Adrenal gland (tissue), 12 donors: Measurements from ENCODE around the gene PHF2. TPM values are rescaled to one million over a fixed set of nuclear protein-coding genes. Genes with fewer than 3 reads are reported as not detected.

Source experiments
- DNase-seq, 7 donors: peaks; one replicate each; pipeline ENCODE4 v3.0.0-alpha.2; 2019 to 2020
- H3K27ac ChIP-seq, 5 donors: fragments of 200-600 bp; sonication (generic) in 4 of 5; 1 replicate in 3 of 5; 2 replicates in 2 of 5; pipeline versions ENCODE4 v1.5.1 to v1.8.0; 2016 to 2020; ENCODE audit warnings: mild to moderate bottlenecking in 1 of 5
- H3K27me3 ChIP-seq: fragments of 200-600 bp; 2 replicates; pipeline ENCODE4 v1.8.0; 2021
- H3K36me3 ChIP-seq, 2 donors: fragments of 200-600 bp; replicated peaks in 1 of 2; 1 replicate in 1 of 2; 2 replicates in 1 of 2; pipeline versions ENCODE4 v1.5.1 to v1.8.0; 2018 to 2022
- H3K4me1 ChIP-seq, 2 donors: fragments of 200-600 bp; replicated peaks in 1 of 2; 1 replicate in 1 of 2; 2 replicates in 1 of 2; pipeline versions ENCODE4 v1.5.1 to v1.8.0; 2018 to 2021
- H3K4me3 ChIP-seq, 4 donors: fragments of 200-600 bp; sonication (generic) in 3 of 4; one replicate each; pipeline ENCODE4 v1.5.1; 2016 to 2018
- H3K9me3 ChIP-seq, 3 donors: fragments of 200-600 bp; sonication (generic) in 1 of 3; replicated peaks in 1 of 3; 1 replicate in 2 of 3; 2 replicates in 1 of 3; pipeline versions ENCODE4 v1.5.1 to v1.8.0; 2016 to 2021
- POLR2A ChIP-seq, 2 donors: fragments of 450-650 bp; IDR thresholded peaks; one replicate each; pipeline ENCODE4 v1.6.1; 2017; ENCODE audit warnings: antibody characterized with exemption in 2 of 2, mild to moderate bottlenecking in 2 of 2, moderate library complexity in 1 of 2
- WGBS, 4 donors: extraction: QIAGEN DNeasy Blood & Tissue Kit in 2 of 4; methylation state at CpG; one replicate each; pipeline versions ENCODE4 v1.1.5 to v1.1.7; 2013 to 2017; 5-methylcytosine and 5-hydroxymethylcytosine counted together
- intact Hi-C, 2 donors: fragments of 100-400 bp; cut with DNase I; formaldehyde crosslinking; loops; one replicate each; pipeline versions ENCODE4 v1.14.1 to v1.15.0; 2022 to 2023
- polyA plus RNA-seq, 3 donors: library from polyadenylated mRNA; stranded (reverse); fragments of 200-250 nt in 2 of 3; fragments of 350-450 nt in 1 of 3; fragmentation: Illumina TruSeq in 1 of 3; extraction: RNeasy Lipid Tissue Mini Kit (QIAGEN cat#74804) in 1 of 3; gene quantifications; one replicate each; pipeline ENCODE4 v1.2.3, GENCODE V29; 2013 to 2014
- total RNA-seq, 9 donors: library from RNA; depleted of rRNA in 4 of 9; stranded (reverse); fragments of >200 nt in 4 of 9; fragments of 120-200 nt in 1 of 9; fragmentation: NEBNext Ultra II Directional in 1 of 9; extraction: Animal tissue kit (Norgen Biotek cat#: 25700) in 1 of 9; gene quantifications; one replicate each; pipeline versions ENCODE4 v1.1.0 to v1.2.4, GENCODE V29; 2013 to 2023
- TF ChIP-seq, protein P1 (sequence below), 6 experiments: fragments of 450-650 bp in 4 of 6; fragments of 200-600 bp in 2 of 6; sonication (generic) in 1 of 6; IDR thresholded peaks; 1 replicate in 5 of 6; 2 replicates in 1 of 6; pipeline versions ENCODE4 v1.5.1 to v1.8.0; 2016 to 2021; ENCODE audit warnings: antibody characterized with exemption in 6 of 6, mild to moderate bottlenecking in 2 of 6, moderate library complexity in 1 of 6
- donor health status: healthy with polysubstance abuse.
- donor health status: Bipolar disorder and iron deficiency.
- donor health status: DM: yes; HTN: yes; CAD: no.
- donor health status: DM: no; HTN: no; CAD: no.
- donor health status: DM: no; HTN: no; CAD: no.
- donor health status: DM: yes; HTN: yes; CAD: no.

The PHF2 gene
- total and polyA plus RNA-seq, 12 donors: 11.0 to 37.6 (median 22.0) TPM

DNA sequence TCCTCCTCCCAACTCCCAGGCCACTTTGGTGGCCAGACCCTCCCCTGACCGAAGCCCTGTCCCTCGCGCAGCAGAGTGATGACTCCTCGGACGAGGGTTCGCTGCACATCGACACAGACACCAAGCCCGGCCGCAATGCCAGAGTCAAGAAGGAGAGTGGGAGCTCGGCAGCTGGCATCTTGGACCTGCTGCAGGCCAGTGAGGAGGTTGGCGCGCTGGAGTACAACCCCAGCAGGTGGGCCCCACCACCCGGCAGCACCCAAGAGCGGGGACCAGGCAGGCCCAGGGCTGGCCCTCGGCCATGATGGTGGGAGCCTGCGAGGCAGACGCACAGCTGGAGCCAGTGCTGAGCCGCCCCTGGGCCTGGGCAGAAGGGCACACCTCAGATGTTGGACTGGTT, 90.6 kb downstream of the PHF2 start:
- intact Hi-C loops: no loop called here
- DNase-seq: peak in 4 of 7 donors; percentile 5 to 48 (median 12)
- no peaks in the 10 kb centered on the region for H3K4me1 ChIP-seq
- 93 to 98% (median 95%) methylated on average over 10 to 18 of the region's 18 CpGs for WGBS, 4 donors
- TF ChIP-seq, protein P1, sequence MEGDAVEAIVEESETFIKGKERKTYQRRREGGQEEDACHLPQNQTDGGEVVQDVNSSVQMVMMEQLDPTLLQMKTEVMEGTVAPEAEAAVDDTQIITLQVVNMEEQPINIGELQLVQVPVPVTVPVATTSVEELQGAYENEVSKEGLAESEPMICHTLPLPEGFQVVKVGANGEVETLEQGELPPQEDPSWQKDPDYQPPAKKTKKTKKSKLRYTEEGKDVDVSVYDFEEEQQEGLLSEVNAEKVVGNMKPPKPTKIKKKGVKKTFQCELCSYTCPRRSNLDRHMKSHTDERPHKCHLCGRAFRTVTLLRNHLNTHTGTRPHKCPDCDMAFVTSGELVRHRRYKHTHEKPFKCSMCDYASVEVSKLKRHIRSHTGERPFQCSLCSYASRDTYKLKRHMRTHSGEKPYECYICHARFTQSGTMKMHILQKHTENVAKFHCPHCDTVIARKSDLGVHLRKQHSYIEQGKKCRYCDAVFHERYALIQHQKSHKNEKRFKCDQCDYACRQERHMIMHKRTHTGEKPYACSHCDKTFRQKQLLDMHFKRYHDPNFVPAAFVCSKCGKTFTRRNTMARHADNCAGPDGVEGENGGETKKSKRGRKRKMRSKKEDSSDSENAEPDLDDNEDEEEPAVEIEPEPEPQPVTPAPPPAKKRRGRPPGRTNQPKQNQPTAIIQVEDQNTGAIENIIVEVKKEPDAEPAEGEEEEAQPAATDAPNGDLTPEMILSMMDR (IDR thresholded peaks at IDR 0.05): no peak
- no peak for TF ChIP-seq POLR2A (IDR thresholded peaks at IDR 0.05)
- no peak overlapping the region for H3K4me3 ChIP-seq
- H3K36me3 ChIP-seq: peaks cover 0 to 3% of the 10 kb centered on the region in 2 donors
- H3K9me3 ChIP-seq: no peaks in the 10 kb centered on the region
- no peak overlapping the region for H3K27ac ChIP-seq
- H3K27me3 ChIP-seq: no peaks in the 10 kb centered on the region

DNA sequence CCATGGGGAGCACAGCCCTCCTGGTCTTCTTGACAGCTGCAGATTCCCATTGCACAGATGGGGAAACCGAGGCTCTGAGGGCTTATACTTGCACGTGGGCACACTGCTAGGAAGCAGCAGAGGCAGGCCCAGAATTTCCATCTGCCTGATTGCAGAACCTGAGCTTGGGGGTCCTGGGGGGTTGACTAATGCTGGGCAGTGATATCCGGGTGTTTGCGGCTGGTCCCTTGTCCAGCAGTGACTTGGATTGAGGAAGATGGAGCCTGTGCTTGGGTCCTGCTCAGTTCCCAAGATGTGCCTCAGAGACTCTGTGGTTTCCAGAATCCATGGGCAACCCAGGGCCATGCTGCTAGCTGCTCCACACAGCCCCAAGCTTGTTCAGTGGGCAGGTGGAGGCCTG, 91.2 kb downstream of the PHF2 start:
- no peaks in the 10 kb centered on the region for H3K27me3 ChIP-seq
- TF ChIP-seq POLR2A (IDR thresholded peaks at IDR 0.05): no peak
- TF ChIP-seq, protein P1 (IDR thresholded peaks at IDR 0.05): no peak
- peaks cover 0 to 3% of the 10 kb centered on the region in 2 donors for H3K36me3 ChIP-seq
- intact Hi-C loops: no loop called here
- H3K4me3 ChIP-seq: no peak overlapping the region
- H3K9me3 ChIP-seq: no peaks in the 10 kb centered on the region
- H3K4me1 ChIP-seq: no peaks in the 10 kb centered on the region
- WGBS, 4 donors: 60 to 89% (median 82%) methylated on average over 3 to 4 of the region's 4 CpGs; no CpG with 5 or more reads in 1 of the 4 donors
- no peak overlapping the region for H3K27ac ChIP-seq
- peak in 3 of 7 donors; percentile 4 to 24 (median 5) for DNase-seq

DNA sequence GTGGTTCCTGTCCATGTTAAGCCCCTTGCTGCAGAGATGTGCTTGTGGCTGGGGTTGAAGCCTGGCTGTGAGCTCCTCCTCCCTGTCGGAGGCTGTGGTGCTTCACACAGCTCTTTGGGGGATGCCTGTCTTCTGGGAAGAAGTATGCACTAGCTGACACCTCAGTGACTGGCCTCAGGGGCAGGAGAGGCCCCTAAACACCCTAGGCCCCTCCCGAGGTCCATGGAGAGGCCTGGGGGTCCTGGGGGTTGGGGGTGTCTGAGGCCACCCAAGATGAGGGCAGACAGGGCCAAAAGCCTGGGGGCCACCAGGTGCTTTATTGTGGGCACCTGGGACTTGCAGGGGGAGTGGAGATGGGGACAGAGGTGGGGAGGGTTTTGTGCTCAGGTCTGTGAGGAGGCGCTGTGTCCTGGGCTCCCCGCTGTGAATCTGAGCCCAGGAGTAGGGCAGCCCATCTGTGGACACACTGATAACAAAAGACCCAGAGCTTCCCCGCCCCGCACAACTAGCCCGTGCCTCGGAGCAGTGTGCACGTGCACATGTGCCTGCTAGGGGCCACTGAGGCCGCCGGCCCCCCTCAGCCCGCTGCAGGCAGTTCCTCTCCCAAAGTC, 92.0 kb downstream of the PHF2 start:
- intact Hi-C loops: no loop called here
- no peaks in the 10 kb centered on the region for H3K4me1 ChIP-seq
- 82 to 88% (median 85%) methylated on average over 12 of the region's 12 CpGs for WGBS, 4 donors
- no peak overlapping the region for H3K27ac ChIP-seq
- TF ChIP-seq POLR2A (IDR thresholded peaks at IDR 0.05): no peak
- TF ChIP-seq, protein P1 (IDR thresholded peaks at IDR 0.05): no peak
- H3K9me3 ChIP-seq: no peaks in the 10 kb centered on the region
- H3K4me3 ChIP-seq: no peak overlapping the region
- peak in 5 of 7 donors; percentile 1 to 12 (median 2) for DNase-seq
- no peaks in the 10 kb centered on the region for H3K27me3 ChIP-seq
- H3K36me3 ChIP-seq: peaks cover 0 to 5% of the 10 kb centered on the region in 2 donors

DNA sequence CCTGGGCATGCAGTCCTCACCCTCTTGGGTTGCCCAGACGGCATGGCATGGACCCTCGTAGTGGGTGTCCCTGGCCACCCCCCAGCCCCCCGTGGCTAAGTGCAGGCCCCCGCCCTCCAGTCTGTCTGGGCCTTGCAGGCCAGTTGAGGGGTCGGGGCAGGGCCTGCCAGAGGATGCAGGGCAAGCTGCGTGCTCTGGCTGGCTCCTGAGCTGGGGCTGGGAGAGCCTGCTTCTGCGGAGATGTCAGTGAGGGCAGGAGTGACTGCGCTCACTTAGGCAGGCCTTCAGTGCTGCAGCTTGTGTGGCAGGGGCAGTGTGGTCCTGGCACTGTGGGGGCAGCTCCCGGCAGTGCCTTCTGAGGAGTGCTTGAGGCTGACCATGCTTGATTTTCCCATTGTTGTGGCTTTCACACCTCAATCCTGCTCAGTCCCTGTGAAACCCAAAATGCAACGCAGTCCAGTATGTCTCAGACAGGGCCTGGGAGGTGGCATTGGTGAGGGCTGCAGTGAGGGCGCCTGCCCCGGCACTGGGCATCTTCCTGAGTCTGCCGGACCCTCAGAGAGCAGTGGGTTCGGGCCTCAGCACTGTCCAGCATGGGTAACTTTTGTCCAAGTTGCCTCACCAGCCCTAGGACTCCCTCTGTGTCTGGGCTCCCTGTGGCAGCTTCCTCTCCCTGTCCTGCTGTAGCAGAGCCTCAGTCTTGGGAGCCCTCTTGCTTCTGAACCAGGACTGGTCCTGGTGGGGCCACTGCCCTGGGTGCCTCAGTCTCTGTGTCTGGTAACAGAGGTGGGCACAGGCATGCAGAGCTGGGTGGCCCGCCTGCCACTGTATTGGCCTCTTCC, 93.0 kb downstream of the PHF2 start:
- H3K4me1 ChIP-seq: no peaks in the 10 kb centered on the region
- TF ChIP-seq, protein P1 (IDR thresholded peaks at IDR 0.05): no peak
- TF ChIP-seq POLR2A (IDR thresholded peaks at IDR 0.05): no peak
- H3K4me3 ChIP-seq: no peak overlapping the region
- intact Hi-C loops: no loop called here
- no peaks in the 10 kb centered on the region for H3K9me3 ChIP-seq
- DNase-seq: peak in 6 of 7 donors; percentile 0 to 12 (median 8)
- WGBS, 4 donors: 81 to 89% (median 88%) methylated on average over 3 to 15 of the region's 15 CpGs
- H3K27ac ChIP-seq: no peak overlapping the region
- H3K36me3 ChIP-seq: peaks cover 0 to 15% of the 10 kb centered on the region in 2 donors
- no peaks in the 10 kb centered on the region for H3K27me3 ChIP-seq
